Measurements from ENCODE around the gene ANKRD17.

ANKRD17 gene

GRCh38 chr4:73152893-73153292 is 105.7 kb downstream of the ANKRD17 start:
- intact Hi-C loops (cut with DNase I) = no loop called here

GRCh38 chr4:73142995-73143547 is 115.5 kb downstream of the ANKRD17 start:
- DNase-seq = no peak
- intact Hi-C loops (cut with DNase I) = no loop called here

More at GRCh38 chr4:73152893-73153292, 105.7 kb downstream of the ANKRD17 start:
- DNase-seq = no peak

GRCh38 chr4:73139991-73140390 is 118.6 kb downstream of the ANKRD17 start:
- peak in 8 of 42 donors; percentile 2 to 46 (median 17) for DNase-seq
- intact Hi-C loops (cut with DNase I) = no loop called here

GRCh38 chr4:73139245-73139644 is 119.4 kb downstream of the ANKRD17 start:
- no peak for DNase-seq
- intact Hi-C loops (cut with DNase I) = no loop called here

- no peak for DNase-seq
- intact Hi-C loops (cut with DNase I) = no loop called here
These were observed 121.5 kb downstream of the ANKRD17 start for GRCh38 chr4:73137121-73137520.

- no peak for DNase-seq
- intact Hi-C loops (cut with DNase I) = no loop called here
These were observed 124.8 kb downstream of the ANKRD17 start for GRCh38 chr4:73133784-73134183.

- intact Hi-C loops (cut with DNase I) = no loop called here
- no peak for DNase-seq
These were observed 127.3 kb downstream of the ANKRD17 start for GRCh38 chr4:73131281-73131680.

- DNase-seq = no peak
- intact Hi-C loops (cut with DNase I) = no loop called here
These were observed 129.3 kb downstream of the ANKRD17 start for GRCh38 chr4:73129319-73129718.

- DNase-seq = peak in 21 of 42 donors; percentile 9 to 65 (median 32)
- intact Hi-C loops (cut with DNase I) = no loop called here
These were observed 130.7 kb downstream of the ANKRD17 start for GRCh38 chr4:73127839-73128453.

GRCh38 chr4:73109493-73109892 is 149.1 kb downstream of the ANKRD17 start:
- intact Hi-C loops (cut with DNase I) = no loop called here
- no peak for DNase-seq

GRCh38 chr4:73104695-73105094 is 153.9 kb downstream of the ANKRD17 start:
- intact Hi-C loops (cut with DNase I) = no loop called here

GRCh38 chr4:73103799-73104503 is 154.6 kb downstream of the ANKRD17 start:
- intact Hi-C loops (cut with DNase I) = no loop called here
- no peak for DNase-seq

More at GRCh38 chr4:73104695-73105094, 153.9 kb downstream of the ANKRD17 start:
- no peak for DNase-seq

GRCh38 chr4:73099143-73099542 is 159.5 kb downstream of the ANKRD17 start:
- intact Hi-C loops (cut with DNase I) = no loop called here
- no peak for DNase-seq

GRCh38 chr4:73098713-73099112 is 159.9 kb downstream of the ANKRD17 start:
- intact Hi-C loops (cut with DNase I) = no loop called here
- no peak for DNase-seq

GRCh38 chr4:73098016-73098415 is 160.6 kb downstream of the ANKRD17 start:
- intact Hi-C loops (cut with DNase I) = no loop called here
- DNase-seq = no peak

GRCh38 chr4:73092868-73093267 is 165.7 kb downstream of the ANKRD17 start:
- no peak for DNase-seq
- intact Hi-C loops (cut with DNase I) = no loop called here

- intact Hi-C loops (cut with DNase I) = no loop called here
These were observed 167.9 kb downstream of the ANKRD17 start for GRCh38 chr4:73090738-73091137.

GRCh38 chr4:73087871-73088270 is 170.7 kb downstream of the ANKRD17 start:
- DNase-seq = no peak
- intact Hi-C loops (cut with DNase I) = no loop called here

More at GRCh38 chr4:73090738-73091137, 167.9 kb downstream of the ANKRD17 start:
- DNase-seq = no peak

GRCh38 chr4:73086095-73086868 is 172.3 kb downstream of the ANKRD17 start:
- no peak for DNase-seq
- intact Hi-C loops (cut with DNase I) = no loop called here

GRCh38 chr4:73080789-73081188 is 177.8 kb downstream of the ANKRD17 start:
- DNase-seq = no peak
- intact Hi-C loops (cut with DNase I) = no loop called here

Data from head of caudate nucleus (tissue), 42 donors.